Measurements from ENCODE around the gene ELOB. TPM values are rescaled to one million over a fixed set of nuclear protein-coding genes. Genes with fewer than 3 reads are reported as not detected.
A peak's percentile ranks its signal among the peaks of the same experiment; 100 is the strongest.

ELOB gene
- polyA plus RNA-seq, 2 donors = 361 to 887 TPM

- H3K4me1 ChIP-seq (ENCODE audit: control insufficient read depth in 2 of 2, insufficient read depth in 2 of 2, low read length in 1 of 2) = peaks cover 7 to 28% of the 10 kb centered on the region in 2 donors
- H3K36me3 ChIP-seq (ENCODE audit: control insufficient read depth in 2 of 2, insufficient read depth in 2 of 2, low read length in 1 of 2) = peaks cover 40 to 86% of the 10 kb centered on the region in 2 donors
- 59 to 70% methylated on average over 17 of the region's 17 CpGs for WGBS, 2 donors
- no peaks in the 10 kb centered on the region for H3K9me3 ChIP-seq (ENCODE audit: control insufficient read depth in 2 of 2, insufficient read depth in 1 of 2, low read depth in 1 of 2, low read length in 1 of 2)
- H3K27ac ChIP-seq (ENCODE audit: low read depth in 2 of 2, low read length in 1 of 2) = peak overlapping the region; percentile 78 to 88
- H3K27me3 ChIP-seq (ENCODE audit: control insufficient read depth in 1 of 2, insufficient read depth in 2 of 2, low read length in 2 of 2) = no peaks in the 10 kb centered on the region
- H3K4me3 ChIP-seq (ENCODE audit: low read depth in 1 of 2, low read length in 2 of 2) = no peak overlapping the region
Observed at GRCh38 chr16:2768403-2769089, 8.5 kb downstream of the ELOB start.

- Histone ChIP-seq H3K4me1 (ENCODE audit: control insufficient read depth in 2 of 2, insufficient read depth in 2 of 2, low read length in 1 of 2) (peaks cover 7 to 28% of the 10 kb centered on the region in 2 donors), H3K36me3 (ENCODE audit: control insufficient read depth in 2 of 2, insufficient read depth in 2 of 2, low read length in 1 of 2) (peaks cover 41 to 85% of the 10 kb centered on the region in 2 donors)
Observed at GRCh38 chr16:2767891-2768290, 9.2 kb downstream of the ELOB start.

GRCh38 chr16:2767140-2767731, 9.8 kb downstream of the ELOB start:
- H3K4me3 ChIP-seq (ENCODE audit: low read depth in 1 of 2, low read length in 2 of 2) = no peak overlapping the region
- peak overlapping the region; percentile 62 to 78 for H3K27ac ChIP-seq (ENCODE audit: low read depth in 2 of 2, low read length in 1 of 2)
- 77 to 78% methylated on average over 19 of the region's 19 CpGs for WGBS, 2 donors
- no peaks in the 10 kb centered on the region for H3K9me3 ChIP-seq (ENCODE audit: control insufficient read depth in 2 of 2, insufficient read depth in 1 of 2, low read depth in 1 of 2, low read length in 1 of 2)
- H3K36me3 ChIP-seq (ENCODE audit: control insufficient read depth in 2 of 2, insufficient read depth in 2 of 2, low read length in 1 of 2) = peaks cover 45 to 89% of the 10 kb centered on the region in 2 donors
- H3K4me1 ChIP-seq (ENCODE audit: control insufficient read depth in 2 of 2, insufficient read depth in 2 of 2, low read length in 1 of 2) = peaks cover 7 to 28% of the 10 kb centered on the region in 2 donors
- no peaks in the 10 kb centered on the region for H3K27me3 ChIP-seq (ENCODE audit: control insufficient read depth in 1 of 2, insufficient read depth in 2 of 2, low read length in 2 of 2)

More at GRCh38 chr16:2767891-2768290, 9.2 kb downstream of the ELOB start:
- H3K9me3 ChIP-seq (ENCODE audit: control insufficient read depth in 2 of 2, insufficient read depth in 1 of 2, low read depth in 1 of 2, low read length in 1 of 2) = no peaks in the 10 kb centered on the region
- H3K27ac ChIP-seq (ENCODE audit: low read depth in 2 of 2, low read length in 1 of 2) = peak overlapping the region; percentile 78 to 88
- no peaks in the 10 kb centered on the region for H3K27me3 ChIP-seq (ENCODE audit: control insufficient read depth in 1 of 2, insufficient read depth in 2 of 2, low read length in 2 of 2)
- 55 to 61% methylated on average over 14 of the region's 14 CpGs for WGBS, 2 donors
- no peak overlapping the region for H3K4me3 ChIP-seq (ENCODE audit: low read depth in 1 of 2, low read length in 2 of 2)

GRCh38 chr16:2766430-2767139, 10.5 kb downstream of the ELOB start:
- Histone ChIP-seq H3K9me3 (ENCODE audit: control insufficient read depth in 2 of 2, insufficient read depth in 1 of 2, low read depth in 1 of 2, low read length in 1 of 2) (no peaks in the 10 kb centered on the region), H3K4me3 (ENCODE audit: low read depth in 1 of 2, low read length in 2 of 2) (no peak overlapping the region), H3K4me1 (ENCODE audit: control insufficient read depth in 2 of 2, insufficient read depth in 2 of 2, low read length in 1 of 2) (peaks cover 7 to 28% of the 10 kb centered on the region in 2 donors), H3K36me3 (ENCODE audit: control insufficient read depth in 2 of 2, insufficient read depth in 2 of 2, low read length in 1 of 2) (peaks cover 46 to 89% of the 10 kb centered on the region in 2 donors), H3K27ac (ENCODE audit: low read depth in 2 of 2, low read length in 1 of 2) (no peak overlapping the region), H3K27me3 (ENCODE audit: control insufficient read depth in 1 of 2, insufficient read depth in 2 of 2, low read length in 2 of 2) (no peaks in the 10 kb centered on the region)
- 94% methylated on average over 44 of the region's 44 CpGs for WGBS, 2 donors

GRCh38 chr16:2765462-2766404, 11.3 kb downstream of the ELOB start:
- Histone ChIP-seq H3K27me3 (ENCODE audit: control insufficient read depth in 1 of 2, insufficient read depth in 2 of 2, low read length in 2 of 2) (no peaks in the 10 kb centered on the region), H3K9me3 (ENCODE audit: control insufficient read depth in 2 of 2, insufficient read depth in 1 of 2, low read depth in 1 of 2, low read length in 1 of 2) (no peaks in the 10 kb centered on the region), H3K4me3 (ENCODE audit: low read depth in 1 of 2, low read length in 2 of 2) (no peak overlapping the region), H3K4me1 (ENCODE audit: control insufficient read depth in 2 of 2, insufficient read depth in 2 of 2, low read length in 1 of 2) (peaks cover 7 to 28% of the 10 kb centered on the region in 2 donors), H3K27ac (ENCODE audit: low read depth in 2 of 2, low read length in 1 of 2) (no peak overlapping the region), H3K36me3 (ENCODE audit: control insufficient read depth in 2 of 2, insufficient read depth in 2 of 2, low read length in 1 of 2) (peaks cover 42 to 86% of the 10 kb centered on the region in 2 donors)
- WGBS, 2 donors = 98% methylated on average over 73 of the region's 73 CpGs

- Histone ChIP-seq H3K4me1 (ENCODE audit: control insufficient read depth in 2 of 2, insufficient read depth in 2 of 2, low read length in 1 of 2) (peaks cover 5 to 23% of the 10 kb centered on the region in 2 donors), H3K27ac (ENCODE audit: low read depth in 2 of 2, low read length in 1 of 2) (no peak overlapping the region), H3K9me3 (ENCODE audit: control insufficient read depth in 2 of 2, insufficient read depth in 1 of 2, low read depth in 1 of 2, low read length in 1 of 2) (no peaks in the 10 kb centered on the region), H3K27me3 (ENCODE audit: control insufficient read depth in 1 of 2, insufficient read depth in 2 of 2, low read length in 2 of 2) (no peaks in the 10 kb centered on the region), H3K4me3 (ENCODE audit: low read depth in 1 of 2, low read length in 2 of 2) (no peak overlapping the region), H3K36me3 (ENCODE audit: control insufficient read depth in 2 of 2, insufficient read depth in 2 of 2, low read length in 1 of 2) (peaks cover 40 to 82% of the 10 kb centered on the region in 2 donors)
- WGBS, 2 donors = 92 to 95% methylated on average over 9 of the region's 9 CpGs
Observed at GRCh38 chr16:2764718-2765117, 12.4 kb downstream of the ELOB start.

- Histone ChIP-seq H3K4me3 (ENCODE audit: low read depth in 1 of 2, low read length in 2 of 2) (no peak overlapping the region), H3K27ac (ENCODE audit: low read depth in 2 of 2, low read length in 1 of 2) (no peak overlapping the region), H3K36me3 (ENCODE audit: control insufficient read depth in 2 of 2, insufficient read depth in 2 of 2, low read length in 1 of 2) (peaks cover 41 to 73% of the 10 kb centered on the region in 2 donors), H3K4me1 (ENCODE audit: control insufficient read depth in 2 of 2, insufficient read depth in 2 of 2, low read length in 1 of 2) (peaks cover 5 to 9% of the 10 kb centered on the region in 2 donors), H3K27me3 (ENCODE audit: control insufficient read depth in 1 of 2, insufficient read depth in 2 of 2, low read length in 2 of 2) (no peaks in the 10 kb centered on the region), H3K9me3 (ENCODE audit: control insufficient read depth in 2 of 2, insufficient read depth in 1 of 2, low read depth in 1 of 2, low read length in 1 of 2) (no peaks in the 10 kb centered on the region)
- 95 to 100% methylated on average over 6 of the region's 6 CpGs for WGBS, 2 donors
Observed at GRCh38 chr16:2763173-2763572, 13.9 kb downstream of the ELOB start.

GRCh38 chr16:2762711-2763110, 14.4 kb downstream of the ELOB start:
- no peak overlapping the region for H3K4me3 ChIP-seq (ENCODE audit: low read depth in 1 of 2, low read length in 2 of 2)
- H3K27me3 ChIP-seq (ENCODE audit: control insufficient read depth in 1 of 2, insufficient read depth in 2 of 2, low read length in 2 of 2) = no peaks in the 10 kb centered on the region
- H3K36me3 ChIP-seq (ENCODE audit: control insufficient read depth in 2 of 2, insufficient read depth in 2 of 2, low read length in 1 of 2) = peaks cover 42 to 73% of the 10 kb centered on the region in 2 donors
- peaks cover 6 to 7% of the 10 kb centered on the region in 2 donors for H3K4me1 ChIP-seq (ENCODE audit: control insufficient read depth in 2 of 2, insufficient read depth in 2 of 2, low read length in 1 of 2)
- H3K9me3 ChIP-seq (ENCODE audit: control insufficient read depth in 2 of 2, insufficient read depth in 1 of 2, low read depth in 1 of 2, low read length in 1 of 2) = no peaks in the 10 kb centered on the region
- WGBS, 2 donors = 98% methylated on average over 13 of the region's 13 CpGs
- H3K27ac ChIP-seq (ENCODE audit: low read depth in 2 of 2, low read length in 1 of 2) = no peak overlapping the region
